Suprapubic skin (tissue), 4 donors: ENCODE data around the gene PDZK1. TPM values are rescaled to one million over a fixed set of nuclear protein-coding genes. Genes with fewer than 3 reads are reported as not detected.
"Not testable (repeated sequence)": the region's sequence is repeated elsewhere in the genome, so short reads cannot be mapped to it uniquely, and the experiment has no call there.

Source experiments
- DNase-seq, 2 donors: peaks; one replicate each; pipeline ENCODE4 v3.0.0-alpha.2; 2019; ENCODE audit warnings: low spot score in 2 of 2
- H3K27ac ChIP-seq: fragments of 200-600 bp; sonication (generic); one replicate; pipeline ENCODE4 v1.5.1; 2019
- H3K27me3 ChIP-seq: fragments of 200-600 bp; sonication (generic); one replicate; pipeline ENCODE4 v1.5.1; 2019
- H3K36me3 ChIP-seq: fragments of 200-600 bp; sonication (generic); one replicate; pipeline ENCODE4 v1.5.1; 2019
- H3K4me1 ChIP-seq: fragments of 200-600 bp; sonication (generic); one replicate; pipeline ENCODE4 v1.5.1; 2019
- H3K4me3 ChIP-seq: fragments of 200-600 bp; sonication (generic); one replicate; pipeline ENCODE4 v1.5.1; 2019; ENCODE audit warnings: mild to moderate bottlenecking
- H3K9me3 ChIP-seq: fragments of 200-600 bp; sonication (generic); one replicate; pipeline ENCODE4 v1.5.1; 2019
- WGBS: methylation state at CpG from one replicate; pipeline ENCODE4 v1.1.5; 2018; 5-methylcytosine and 5-hydroxymethylcytosine counted together
- total RNA-seq, 4 donors: library from RNA; depleted of rRNA; stranded (reverse); fragments of >200 nt; gene quantifications; one replicate each; pipeline ENCODE4 v1.1.0, GENCODE V29; 2016

PDZK1 gene
- total RNA-seq, 4 donors from 2014 or later, result 1.4 to 7.8 (median 3.5) TPM

GRCh38 chr1:145641886-145642285, 65.3 kb downstream of the PDZK1 start:
- not testable (repeated sequence) for H3K27ac ChIP-seq, H3K4me3 ChIP-seq, H3K36me3 ChIP-seq, DNase-seq, H3K4me1 ChIP-seq, H3K9me3 ChIP-seq, H3K27me3 ChIP-seq
- 85% methylated on average over 1 of the region's 2 CpGs for WGBS

GRCh38 chr1:145636237-145636636, 70.9 kb downstream of the PDZK1 start:
- not testable (repeated sequence) for H3K4me3 ChIP-seq

GRCh38 chr1:145622177-145622576, 85.0 kb downstream of the PDZK1 start:
- no CpG with 5 or more reads among the region's 1 CpG for WGBS
- not testable (repeated sequence) for H3K9me3 ChIP-seq, DNase-seq, H3K4me1 ChIP-seq, H3K4me3 ChIP-seq, H3K27me3 ChIP-seq, H3K36me3 ChIP-seq, H3K27ac ChIP-seq

More at GRCh38 chr1:145636237-145636636, 70.9 kb downstream of the PDZK1 start:
- H3K27ac ChIP-seq, DNase-seq, H3K27me3 ChIP-seq, H3K36me3 ChIP-seq, H3K4me1 ChIP-seq, H3K9me3 ChIP-seq: not testable (repeated sequence)
- WGBS, result 64% methylated on average over 1 of the region's 1 CpG

Other genes starting within 250 kb of the PDZK1 start
- 10 to 100 TPM; 17.7 to 42.8 (median 34.8) TPM for gene GPR89A, start 99.4 kb downstream of the PDZK1 start, total RNA-seq
- gene CD160, start 12.1 kb upstream of the PDZK1 start, total RNA-seq, result not detected
- gene RNF115, start 116.7 kb upstream of the PDZK1 start, total RNA-seq, result 10 to 100 TPM in 2 of 4 donors, 1 to 10 TPM in 2; 7.1 to 22.3 (median 12.2) TPM
- 10 to 100 TPM; 22.5 to 40.8 (median 24.8) TPM for gene POLR3C, start 116.8 kb upstream of the PDZK1 start, total RNA-seq
- gene NUDT17, start 138.3 kb upstream of the PDZK1 start, total RNA-seq, result 1 to 10 TPM; 1.3 to 3.9 (median 2.1) TPM
- gene PIAS3, start 151.7 kb upstream of the PDZK1 start, total RNA-seq, result 10 to 100 TPM; 43.8 to 78.4 (median 49.4) TPM
- 10 to 100 TPM; 32.9 to 62.7 (median 37.1) TPM for gene ANKRD35, start 178.5 kb upstream of the PDZK1 start, total RNA-seq
- 10 to 100 TPM in 1 of 4 donors, 1 to 10 TPM in 3; 1.6 to 15.6 (median 2.2) TPM for gene ITGA10, start 202.7 kb upstream of the PDZK1 start, total RNA-seq
- 10 to 100 TPM; 23.3 to 35.9 (median 30.2) TPM for gene PEX11B, start 211.3 kb upstream of the PDZK1 start, total RNA-seq
- gene RBM8A, start 220.1 kb upstream of the PDZK1 start, total RNA-seq, result 100 to 1,000 TPM in 3 of 4 donors, 10 to 100 TPM in 1; 92.2 to 186 (median 134) TPM